T47D (cell line): Measurements from ENCODE around the gene PPFIBP2.

Experiments used
- DNase-seq, 2 experiments: peaks; one replicate each; pipeline versions ENCODE4 v3.0.0 to v3.0.0-alpha.2; 2011 to 2012; ENCODE audit warnings: low read depth in 1 of 2, low spot score in 1 of 2
- JUND ChIP-seq: IDR thresholded peaks from 2 replicates; pipeline ENCODE4 v1.6.1; 2012; ENCODE audit warnings: low read depth
- in situ Hi-C: cut with HindIII; loops from 2 replicates; pipeline ENCODE4 v1.10.0; 2016; ENCODE audit warnings: low sequenced_read_pairs, low pct_unique_long_range_greater_than_20kb

PPFIBP2 gene

DNA sequence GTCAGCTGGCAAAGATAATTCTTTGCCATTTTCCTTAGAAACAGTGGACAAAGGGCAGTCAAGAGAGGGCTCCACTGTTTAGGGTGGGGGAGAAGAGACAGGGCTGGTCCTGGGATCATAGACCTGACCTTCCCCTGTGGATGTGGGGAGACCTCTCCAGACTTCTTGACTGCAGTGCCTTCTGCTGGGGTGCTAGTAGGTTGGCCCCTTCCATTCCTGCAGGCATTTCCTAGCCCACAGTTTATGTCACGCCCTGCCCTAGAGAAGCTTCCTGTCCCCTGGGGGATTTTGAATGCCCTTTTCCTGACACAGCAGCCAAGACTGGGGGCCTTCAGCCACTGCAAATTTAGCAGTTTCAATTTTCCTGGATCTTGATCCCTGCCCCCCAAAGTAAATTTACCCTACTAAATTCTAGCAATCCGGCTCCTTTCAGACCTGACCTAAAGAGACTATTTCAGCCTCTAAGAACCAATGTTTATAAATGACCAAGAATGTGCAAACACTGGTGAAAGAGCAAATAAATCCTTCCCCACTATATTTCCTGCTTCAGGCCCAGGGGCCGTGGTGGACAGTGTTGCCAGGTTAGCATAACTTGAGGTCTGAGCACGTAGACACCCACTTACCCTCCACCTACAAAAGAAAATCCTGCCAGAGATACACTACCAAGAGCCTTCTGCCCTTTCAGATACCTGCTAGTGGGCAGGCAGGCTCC is 58.4 kb downstream of the PPFIBP2 start:
- in situ Hi-C loops = no loop called here
- TF ChIP-seq JUND = no peak
- peak in 1 of 2 experiments; percentile 85 for DNase-seq

DNA sequence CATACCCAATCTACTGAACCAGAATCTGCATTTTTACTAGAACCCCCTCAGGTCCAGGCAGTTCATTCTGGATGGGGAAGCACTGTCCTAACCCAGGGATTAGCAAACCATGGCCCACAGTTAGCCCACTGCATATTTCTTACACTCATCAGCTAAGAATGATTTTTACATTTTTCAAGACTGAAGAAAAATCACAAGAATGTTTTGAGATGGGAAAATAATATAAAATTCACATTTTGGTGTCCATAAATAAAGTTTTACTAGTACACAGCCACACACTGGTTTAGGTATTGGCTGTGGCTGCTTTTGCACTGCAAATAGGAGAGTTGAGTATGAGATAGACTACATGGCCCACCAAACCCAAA is 59.4 kb downstream of the PPFIBP2 start:
- no peak for DNase-seq
- TF ChIP-seq JUND = no peak
- in situ Hi-C loops = no loop called here

DNA sequence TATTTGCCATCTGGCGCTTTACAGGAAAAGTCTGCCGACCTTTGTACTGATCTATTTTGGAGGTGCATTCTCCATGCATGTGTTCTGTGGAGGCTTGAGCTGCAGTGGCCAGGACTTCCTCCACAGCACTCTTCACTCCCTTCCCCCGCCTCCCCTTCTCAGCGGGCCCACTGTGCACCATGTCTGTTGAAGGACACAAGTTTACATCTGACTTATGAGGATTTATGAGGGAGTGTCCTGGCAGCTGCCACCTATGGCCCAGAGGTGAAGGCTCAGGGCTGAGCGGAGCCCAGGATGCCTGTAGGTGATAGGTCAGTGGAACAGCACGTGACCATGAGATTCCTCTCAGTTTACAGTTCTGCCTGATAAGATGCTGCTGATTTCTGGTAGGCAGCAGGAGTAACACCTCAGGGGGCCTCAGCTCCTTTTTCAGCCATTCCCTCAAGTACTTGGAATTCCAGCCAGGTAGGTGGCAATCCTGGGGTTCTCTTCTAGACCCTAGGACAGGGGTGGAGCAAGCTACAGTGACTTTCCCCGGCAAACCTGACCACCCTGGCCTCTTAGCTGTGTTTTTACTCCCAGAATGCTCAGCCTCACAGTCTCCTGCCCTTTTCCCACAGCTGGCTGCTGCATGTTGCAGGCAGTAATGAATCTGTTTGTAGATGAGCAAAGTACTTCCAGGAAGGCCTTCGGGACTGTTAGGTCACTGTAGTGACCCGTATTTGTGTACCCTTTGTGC is 59.9 kb downstream of the PPFIBP2 start:
- no peak for DNase-seq
- in situ Hi-C loops = no loop called here
- no peak for TF ChIP-seq JUND

DNA sequence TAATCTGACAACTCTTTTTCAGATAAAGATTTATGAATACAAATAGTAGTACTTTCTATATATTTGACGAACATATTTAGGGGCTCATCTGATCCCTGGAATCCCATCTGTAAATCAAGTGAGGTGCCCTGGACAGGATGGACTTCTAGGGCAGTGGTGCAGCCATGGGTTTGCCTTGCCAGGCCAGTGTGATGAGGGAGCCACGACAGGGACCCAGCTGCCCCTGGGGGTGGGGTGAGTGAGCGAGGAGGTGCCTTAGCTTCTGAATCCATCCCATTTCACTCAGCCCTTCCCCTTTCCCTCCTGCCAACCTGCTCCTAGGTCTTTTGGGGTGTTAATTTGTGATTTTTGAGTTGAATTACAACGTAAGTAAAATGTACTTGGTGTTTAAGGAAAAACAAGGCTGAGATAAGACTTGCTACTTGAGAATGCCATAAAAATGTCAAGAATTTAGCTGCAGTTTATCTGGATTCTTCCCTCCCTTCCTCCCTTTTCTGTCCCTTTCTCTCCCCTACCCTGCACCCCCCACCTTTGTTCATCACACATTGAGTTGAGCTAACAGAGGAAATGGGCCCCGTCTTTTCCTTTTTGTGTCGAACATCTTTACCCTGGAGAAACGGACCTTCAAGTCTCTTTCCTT is 60.8 kb downstream of the PPFIBP2 start:
- in situ Hi-C loops = no loop called here
- no peak for TF ChIP-seq JUND
- DNase-seq = no peak

DNA sequence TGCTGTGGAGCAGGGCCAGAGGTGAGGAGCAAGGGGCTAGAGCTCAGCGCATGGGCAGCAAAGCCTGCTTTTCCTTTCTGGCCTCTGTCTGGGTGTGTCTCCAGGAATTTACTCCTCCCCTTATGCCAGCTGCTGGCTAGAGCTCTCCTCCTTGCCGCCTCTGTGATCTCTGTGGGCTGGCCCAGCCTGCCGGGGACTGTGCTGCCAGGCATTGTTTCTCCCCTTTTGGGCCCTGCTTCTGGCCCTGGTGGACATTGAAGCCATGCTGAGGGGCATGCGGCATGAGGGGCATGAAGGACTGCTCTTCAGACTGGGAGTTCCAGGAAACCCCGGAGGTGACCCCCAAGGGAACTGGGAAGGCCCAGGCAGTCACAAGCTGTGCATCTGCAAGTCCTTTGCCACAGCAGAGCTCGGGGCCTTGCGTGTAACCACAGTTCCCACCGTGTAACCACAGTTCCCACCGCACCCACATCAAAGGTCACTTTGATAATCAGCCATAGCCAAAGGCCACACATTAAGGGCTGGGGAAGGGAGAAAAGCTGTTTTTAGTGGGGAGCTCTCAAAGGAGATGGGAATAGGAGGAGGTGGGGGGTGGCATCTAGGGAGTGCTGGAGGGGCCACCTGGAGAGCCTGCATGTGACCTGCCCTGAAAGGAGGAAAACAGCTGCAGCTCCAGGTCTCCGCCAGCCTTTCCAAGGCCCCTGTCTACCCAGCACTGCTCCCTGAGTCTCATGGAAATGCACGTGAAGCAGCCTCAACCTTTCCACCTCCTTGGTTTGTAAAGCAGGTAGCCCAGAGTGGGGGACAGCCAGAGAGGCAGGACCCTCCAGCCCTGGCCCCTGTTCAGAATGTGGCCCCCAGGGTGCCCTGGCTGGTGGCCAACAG is 62.3 kb downstream of the PPFIBP2 start:
- no peak for TF ChIP-seq JUND
- in situ Hi-C loops = no loop called here
- DNase-seq = peak in 1 of 2 experiments; percentile 63

DNA sequence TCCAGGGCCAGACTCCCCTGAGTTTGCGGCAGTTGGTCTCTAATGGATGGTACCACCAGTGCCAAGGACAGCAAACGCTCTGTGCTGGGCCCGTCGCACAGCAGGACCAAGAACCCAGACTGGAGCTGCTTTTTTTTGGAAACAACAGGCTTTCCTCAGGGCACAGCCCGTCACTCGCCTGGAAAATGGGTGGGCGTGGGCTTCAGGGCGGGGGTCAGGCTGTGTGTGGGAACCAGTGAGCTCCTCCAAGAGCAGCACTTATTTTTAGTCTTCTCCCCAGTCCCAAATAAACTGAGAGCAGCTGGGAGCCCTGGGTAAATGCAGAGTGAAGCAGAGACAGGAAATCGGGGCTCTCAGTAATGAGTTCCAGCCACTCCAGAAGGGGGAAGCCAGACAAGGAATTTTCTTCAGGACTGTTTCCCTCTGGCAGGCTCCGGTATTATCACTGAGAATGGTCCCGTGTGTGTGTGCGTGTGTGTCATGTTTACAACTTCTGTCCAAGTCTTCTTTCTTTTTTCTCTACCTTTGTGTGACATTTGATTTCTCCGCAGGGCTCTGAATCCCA is 63.0 kb downstream of the PPFIBP2 start:
- in situ Hi-C loops = no loop called here
- no peak for TF ChIP-seq JUND
- DNase-seq = no peak

DNA sequence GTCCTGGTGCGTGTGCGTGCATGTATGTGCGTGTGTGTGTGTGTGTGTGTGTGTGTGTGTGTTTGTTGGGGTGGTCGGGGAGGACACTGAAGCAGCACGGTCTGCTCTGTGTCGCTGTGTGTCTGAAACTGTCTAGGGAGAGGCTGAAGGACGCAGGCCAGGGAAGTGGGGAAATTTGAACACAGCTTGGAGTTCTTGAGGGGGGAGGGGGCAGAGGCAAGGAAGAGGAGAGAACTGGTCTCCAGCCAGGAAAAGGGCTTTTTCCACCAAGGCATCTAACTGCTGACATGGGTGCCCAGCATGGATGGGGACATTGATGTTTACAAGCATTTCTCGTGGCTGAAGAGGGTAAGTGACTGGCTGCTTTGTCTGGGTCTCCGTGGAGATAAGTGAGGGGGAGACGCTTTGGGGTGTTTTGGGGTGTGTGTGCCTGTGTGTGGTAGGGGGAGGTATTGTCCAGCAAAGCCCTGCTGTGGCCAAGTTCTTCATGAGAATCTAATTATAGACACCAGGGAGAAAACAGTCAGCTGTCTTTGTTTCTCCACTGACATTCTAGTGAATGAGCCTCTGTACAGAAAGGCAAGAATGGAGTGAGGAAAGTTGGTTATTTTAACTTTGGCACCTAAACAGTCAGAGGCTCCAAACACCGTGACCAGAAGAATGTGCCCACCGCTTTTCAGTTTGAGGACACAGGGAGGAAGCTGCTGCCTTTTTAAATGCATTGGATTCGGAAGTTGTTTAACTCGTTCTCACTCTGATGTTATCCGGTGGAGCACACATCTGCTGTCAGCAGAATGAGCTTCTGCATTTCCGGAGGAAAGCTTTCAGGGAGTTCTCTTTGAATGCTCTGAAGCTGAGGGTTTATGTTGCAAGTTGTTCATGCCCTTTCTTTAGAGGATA is 63.7 kb downstream of the PPFIBP2 start:
- in situ Hi-C loops = no loop called here
- no peak for TF ChIP-seq JUND
- DNase-seq = peak in 1 of 2 experiments; percentile 88

DNA sequence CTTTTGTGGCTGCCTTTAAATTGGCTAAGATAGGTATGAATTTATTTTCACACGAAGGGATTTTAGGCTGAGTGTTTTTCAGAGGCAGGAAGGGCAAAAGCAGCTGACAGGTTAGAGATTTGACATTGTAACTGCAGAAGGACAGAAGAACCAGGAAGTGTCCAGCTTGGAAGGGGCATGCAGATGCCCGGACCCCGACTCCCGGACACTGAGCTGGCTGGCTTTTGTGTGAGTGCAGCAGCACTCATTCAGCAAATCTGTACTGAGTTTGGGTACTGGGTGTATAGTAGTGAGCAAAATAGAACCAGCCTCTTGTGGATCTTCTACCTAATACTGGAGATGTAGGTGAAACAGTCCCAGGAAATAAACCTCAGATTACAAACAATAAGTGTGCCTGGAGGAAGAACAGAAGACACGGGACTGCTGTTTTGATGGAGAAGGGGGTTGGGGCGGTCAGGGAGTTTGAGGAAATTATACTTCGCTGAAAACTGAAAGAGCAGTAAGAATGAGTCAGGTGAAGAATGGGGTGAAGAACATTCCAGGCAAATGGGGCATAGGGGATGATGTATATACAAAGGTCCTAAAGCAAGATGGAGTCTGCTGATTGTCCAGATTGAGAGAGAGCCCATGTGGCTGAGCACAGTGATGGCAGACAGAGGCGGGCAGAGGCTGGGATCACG is 64.6 kb downstream of the PPFIBP2 start:
- in situ Hi-C loops = no loop called here
- no peak for DNase-seq
- no peak for TF ChIP-seq JUND

DNA sequence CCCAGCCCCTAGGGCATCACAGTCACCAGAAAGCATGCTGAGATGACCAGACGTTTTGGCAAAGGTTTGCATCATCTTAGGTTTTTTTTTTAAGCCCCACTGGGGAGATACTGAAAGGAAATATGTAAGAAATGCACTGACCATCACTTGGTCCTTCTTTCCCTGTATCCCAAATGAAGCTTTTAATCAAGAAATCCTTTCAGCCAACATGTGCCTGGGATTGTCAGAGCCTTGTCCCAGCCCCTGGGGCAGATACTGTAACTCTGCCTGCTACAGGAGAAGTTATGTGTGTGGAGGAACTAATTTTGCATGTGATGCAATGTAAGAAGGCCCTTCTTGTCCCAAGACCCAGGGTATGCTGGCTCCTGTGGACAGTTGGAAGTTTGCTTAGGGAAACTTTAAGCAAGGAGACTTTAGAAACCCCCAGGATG is 65.6 kb downstream of the PPFIBP2 start:
- DNase-seq = no peak
- in situ Hi-C loops = no loop called here
- no peak for TF ChIP-seq JUND

DNA sequence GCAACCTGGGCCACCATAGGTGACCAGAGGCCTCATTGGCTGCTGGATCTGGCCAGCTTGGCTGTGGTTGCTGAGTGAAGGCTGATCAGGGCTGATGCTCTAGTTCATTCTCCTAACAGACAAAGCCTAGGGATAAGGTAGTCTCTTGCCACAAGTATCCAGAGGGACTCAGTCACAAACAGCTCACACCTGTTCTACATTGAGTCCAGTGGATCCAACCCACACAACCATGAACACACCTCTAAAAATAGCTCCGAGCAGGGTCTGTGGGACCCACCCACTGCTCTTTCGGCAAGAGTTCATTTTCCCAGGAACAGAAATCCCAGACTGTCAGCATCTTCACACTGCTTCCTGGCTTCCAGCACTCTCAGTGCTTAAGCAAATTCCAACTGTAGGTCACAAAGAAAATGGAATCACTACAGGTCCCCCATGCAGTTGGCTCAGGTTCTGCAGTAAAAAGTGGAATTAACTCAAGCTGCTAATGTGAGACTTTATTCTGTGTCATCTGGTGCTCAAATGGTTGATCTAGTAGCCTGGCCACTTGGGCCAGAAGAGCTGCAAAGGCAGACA is 67.3 kb downstream of the PPFIBP2 start:
- no peak for DNase-seq
- in situ Hi-C loops = no loop called here
- TF ChIP-seq JUND = no peak
